Left renal cortex interstitium (tissue), 4 donors: ENCODE results near the gene CHKB. TPM values are rescaled to one million over a fixed set of nuclear protein-coding genes. Genes with fewer than 3 reads are reported as not detected.
"Not testable (repeated sequence)": the region's sequence is repeated elsewhere in the genome, so short reads cannot be mapped to it uniquely, and the experiment has no call there.

Source experiments
- DNase-seq, 4 donors: peaks; one replicate each; pipeline ENCODE4 v3.0.0-alpha.2; 2013; ENCODE audit warnings: low read depth in 4 of 4, low spot score in 2 of 4, missing footprints in 1 of 4
- polyA plus RNA-seq, 4 donors: library from polyadenylated mRNA; unstranded; fragments of 120-200 nt; gene quantifications; one replicate each; pipeline ENCODE4 v1.2.1, GENCODE V29; 2013; ENCODE audit not compliant: insufficient read length in 4 of 4

The CHKB gene
- polyA plus RNA-seq, 4 donors: 66.8 to 105 (median 86.1) TPM

DNA sequence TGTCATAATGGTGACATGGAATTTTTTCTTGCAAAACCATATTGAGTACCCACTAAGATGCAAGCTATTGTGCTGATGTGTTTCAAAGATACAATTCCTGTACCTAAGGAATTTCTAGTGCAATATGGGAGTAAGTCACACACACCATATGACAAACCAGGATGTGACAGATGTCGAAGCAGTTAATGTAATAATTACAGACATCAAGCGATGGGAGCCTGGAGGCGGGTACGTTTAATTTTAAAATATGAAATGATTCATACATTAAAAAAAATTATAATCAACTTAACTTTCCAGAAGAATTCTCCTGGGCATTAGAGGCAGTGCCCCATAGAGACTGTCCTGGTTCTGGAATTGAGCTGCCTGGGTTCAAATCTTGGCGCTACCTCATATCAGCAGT is 25.9 kb downstream of the CHKB start:
- no peak for DNase-seq

GRCh38 chr22:50553310-50553709 is 29.3 kb downstream of the CHKB start:
- DNase-seq: no peak

DNA sequence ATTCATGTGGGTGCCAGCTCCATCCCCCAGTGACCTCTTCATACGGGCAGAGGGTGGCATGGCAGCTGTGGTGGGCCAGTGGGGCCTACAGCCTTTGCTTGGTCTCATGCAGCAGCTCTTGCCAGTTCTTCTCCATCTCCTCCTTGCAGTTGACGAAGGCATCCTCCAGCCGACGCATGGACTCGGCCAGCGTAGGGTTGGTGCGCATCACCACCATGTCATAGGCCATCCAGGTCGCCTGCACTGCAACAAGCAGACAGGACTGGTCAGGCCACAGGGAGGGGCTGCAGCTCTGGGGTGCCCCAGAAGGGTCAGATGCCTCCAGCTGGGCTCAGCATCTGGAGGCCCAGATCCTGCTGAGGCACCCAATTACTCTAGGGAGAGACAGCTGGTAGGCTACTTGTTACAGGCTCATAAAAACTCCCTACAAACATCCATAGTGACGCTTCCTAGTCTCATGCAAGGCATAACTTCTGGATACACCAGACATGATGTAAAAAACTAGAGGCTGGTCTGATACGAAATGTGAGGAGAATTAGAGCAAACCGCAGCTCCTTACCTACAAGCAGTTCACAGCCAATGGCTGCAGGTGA is 31.4 kb downstream of the CHKB start:
- no peak for DNase-seq

DNA sequence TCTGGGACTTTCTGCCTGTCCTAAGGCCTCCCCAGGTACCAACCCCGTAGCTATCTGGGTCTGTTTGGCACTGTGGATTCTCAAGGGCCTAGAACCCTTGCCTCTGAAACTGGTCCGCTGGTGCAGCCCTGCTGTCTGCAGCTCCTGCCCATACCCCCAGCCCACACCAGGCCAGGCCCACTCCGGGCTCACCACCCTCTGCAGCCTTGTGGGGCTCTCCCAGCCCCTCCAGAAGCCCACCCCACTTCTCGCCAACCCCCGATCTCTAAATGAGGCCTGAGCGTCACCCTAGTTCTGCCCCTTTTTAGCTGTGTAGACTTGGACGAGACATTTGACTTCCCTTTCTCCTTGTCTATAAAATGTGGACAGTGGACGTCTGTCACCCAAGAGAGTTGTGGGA is 32.3 kb downstream of the CHKB start:
- DNase-seq: no peak

DNA sequence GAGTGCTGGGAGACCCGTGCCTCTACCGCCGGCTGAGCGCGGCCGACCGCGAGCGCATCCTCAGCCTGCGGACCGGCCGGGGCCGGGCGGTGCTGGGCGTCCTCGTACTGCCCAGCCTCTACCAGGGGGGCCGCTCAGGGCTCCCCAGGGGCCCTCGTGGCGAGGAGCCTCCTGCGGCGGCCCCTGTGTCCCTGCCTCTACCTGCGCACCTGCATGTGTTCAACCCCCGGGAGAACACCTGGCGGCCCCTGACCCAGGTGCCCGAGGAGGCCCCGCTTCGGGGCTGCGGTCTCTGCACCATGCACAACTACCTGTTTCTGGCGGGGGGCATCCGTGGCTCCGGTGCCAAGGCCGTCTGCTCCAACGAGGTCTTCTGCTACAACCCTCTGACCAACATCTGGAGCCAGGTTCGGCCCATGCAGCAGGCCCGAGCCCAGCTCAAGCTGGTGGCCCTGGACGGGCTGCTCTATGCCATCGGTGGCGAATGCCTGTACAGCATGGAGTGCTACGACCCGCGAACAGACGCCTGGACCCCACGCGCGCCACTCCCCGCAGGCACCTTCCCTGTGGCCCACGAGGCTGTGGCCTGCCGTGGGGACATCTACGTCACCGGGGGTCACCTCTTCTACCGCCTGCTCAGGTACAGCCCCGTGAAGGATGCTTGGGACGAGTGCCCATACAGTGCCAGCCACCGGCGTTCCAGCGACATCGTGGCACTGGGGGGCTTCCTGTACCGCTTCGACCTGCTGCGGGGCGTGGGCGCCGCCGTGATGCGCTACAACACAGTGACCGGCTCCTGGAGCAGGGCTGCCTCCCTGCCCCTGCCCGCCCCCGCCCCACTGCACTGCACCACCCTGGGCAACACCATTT is 33.5 kb downstream of the CHKB start:
- DNase-seq: no peak

- DNase-seq: no peak
These were observed 34.4 kb downstream of the CHKB start for GRCh38 chr22:50548040-50548920.

DNA sequence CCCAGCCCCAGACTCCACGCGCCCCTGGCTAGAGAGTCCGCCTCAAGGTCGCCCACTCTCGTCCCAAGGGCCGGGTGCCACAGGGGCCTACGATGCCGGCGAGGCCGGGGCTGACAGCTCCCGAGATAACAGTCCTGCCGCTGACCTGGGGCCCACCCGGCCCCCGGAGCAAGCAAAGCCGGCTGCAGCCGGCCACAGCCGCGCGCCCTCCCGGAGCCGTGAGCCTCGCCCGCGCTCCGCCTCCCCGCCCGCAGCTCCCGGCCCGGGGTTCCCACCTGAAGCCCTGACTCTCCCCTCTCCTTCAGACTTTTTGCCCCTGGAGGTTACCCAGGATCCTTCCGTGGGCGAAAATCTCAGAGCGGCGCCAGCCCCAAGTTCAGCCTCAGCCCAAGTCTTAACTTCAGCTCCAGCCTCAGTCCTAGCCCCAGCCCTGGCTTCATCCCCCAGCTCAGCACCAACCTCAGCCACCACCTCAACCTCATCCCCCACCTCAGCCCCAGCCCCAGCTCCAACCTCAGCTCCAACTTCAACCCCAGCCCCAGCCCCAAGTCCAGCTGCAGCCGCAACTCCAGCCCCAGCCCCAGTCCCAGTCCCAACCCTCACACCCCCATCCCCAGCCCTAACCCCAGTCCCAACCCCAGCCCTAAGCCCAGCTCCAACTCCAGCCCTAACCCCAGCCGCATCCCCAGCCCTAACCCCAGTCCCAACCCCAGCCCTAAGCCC is 35.2 kb downstream of the CHKB start:
- DNase-seq: no peak

DNA sequence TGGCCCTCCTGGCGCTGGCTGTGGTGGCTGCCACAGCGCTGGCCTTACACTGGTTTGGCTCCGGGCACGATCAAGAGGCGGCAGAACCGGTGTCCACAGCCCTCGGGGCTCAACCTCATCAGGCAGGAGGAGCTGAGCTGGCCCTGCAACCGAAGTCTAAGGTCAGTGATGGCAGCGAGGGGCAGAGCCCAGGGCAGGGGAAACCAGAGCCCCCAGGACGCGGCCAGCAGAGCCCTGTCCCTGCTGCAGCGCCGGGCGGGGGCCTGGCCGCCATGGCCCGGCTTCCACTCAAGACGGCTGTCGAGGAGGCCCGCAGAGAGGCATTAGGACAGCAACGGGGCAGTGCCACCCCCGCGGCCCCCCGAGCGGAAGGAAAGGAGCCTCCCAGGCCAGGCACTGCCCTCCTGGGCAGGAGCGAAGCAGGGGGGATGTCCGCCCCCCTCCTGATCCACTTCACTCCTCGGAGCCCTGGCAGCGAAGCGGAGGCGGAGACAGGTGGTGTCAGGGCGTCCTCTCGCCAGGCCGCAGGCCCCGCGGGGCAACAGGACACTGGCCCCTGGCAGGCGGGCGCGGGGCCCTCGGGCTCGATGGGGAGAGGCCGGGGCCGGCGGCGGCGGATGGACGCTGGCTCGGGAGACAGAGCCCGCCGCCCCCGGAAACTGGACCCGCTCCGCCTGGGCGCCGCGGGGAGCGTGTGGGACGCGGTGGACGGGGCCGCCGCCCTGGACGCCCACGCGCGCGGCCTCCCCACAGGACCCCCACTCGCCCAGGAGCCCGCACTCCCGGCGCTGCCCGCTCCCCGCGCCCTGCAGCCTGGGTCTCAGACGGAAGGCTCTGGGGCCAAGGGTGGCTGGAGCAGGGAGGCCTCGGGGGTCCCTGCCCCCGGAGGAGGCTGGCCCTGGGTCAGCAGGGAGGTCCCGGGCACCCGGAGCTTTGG is 36.1 kb downstream of the CHKB start:
- no peak for DNase-seq

- DNase-seq: no peak
These were observed 36.9 kb downstream of the CHKB start, which contains the start of gene KLHDC7B for GRCh38 chr22:50545522-50546325. TSS of gene KLHDC7B (plus strand) at chr22:50545899. CDS start at chr22:50546244, 345 bp downstream.

DNA sequence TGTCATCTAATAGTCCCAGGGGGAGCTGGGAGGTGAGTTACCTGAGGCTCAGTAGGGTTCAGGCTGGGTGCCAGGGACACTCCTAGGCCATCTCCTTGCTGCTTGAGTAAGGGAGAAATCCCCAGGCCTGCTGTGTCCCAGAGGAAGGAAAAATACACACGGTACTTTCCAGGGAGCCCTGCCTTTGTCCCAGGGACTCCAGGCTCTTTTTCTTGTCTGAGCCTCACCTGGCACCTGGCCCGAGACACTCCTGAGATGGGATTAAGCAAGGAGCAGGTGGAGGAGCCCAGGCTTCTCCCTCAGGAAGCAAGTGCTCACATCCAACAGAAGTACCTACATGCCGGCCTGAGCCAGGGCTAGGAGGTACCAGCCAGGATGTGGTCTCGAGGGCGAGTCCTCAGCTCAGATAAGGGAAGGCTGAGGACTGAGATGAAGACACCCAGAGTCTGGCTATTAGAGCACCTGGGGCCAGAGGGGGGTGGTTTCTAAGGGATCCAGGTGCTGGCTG is 37.8 kb downstream of the CHKB start:
- DNase-seq: no peak

- no peak for DNase-seq
These were observed 38.4 kb downstream of the CHKB start for GRCh38 chr22:50544078-50544745.

DNA sequence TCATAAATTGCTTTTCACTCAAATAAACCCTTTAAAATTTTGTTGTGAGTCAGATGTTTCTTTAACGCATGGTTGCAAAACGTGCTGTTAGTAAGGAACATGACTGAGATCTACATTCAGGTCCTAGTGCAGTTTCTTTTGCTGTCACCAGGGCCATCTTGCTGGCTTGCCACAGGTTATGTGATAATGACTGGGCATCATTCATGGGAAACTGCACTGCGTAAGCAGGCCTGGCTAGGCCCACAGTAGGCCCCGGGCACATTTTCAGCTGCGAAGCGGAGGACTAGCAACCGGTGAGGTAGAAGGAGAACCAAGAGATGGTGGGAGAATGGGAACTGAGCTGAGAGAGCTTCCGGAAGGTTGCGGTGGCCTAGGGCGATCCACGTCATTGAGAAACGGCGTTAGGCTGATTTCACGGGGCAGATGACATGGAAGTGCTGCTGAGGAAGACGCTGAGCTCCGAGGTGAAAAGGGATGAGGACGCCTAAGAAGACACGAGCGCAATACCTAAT is 40.2 kb downstream of the CHKB start:
- DNase-seq: no peak

- DNase-seq: not testable (repeated sequence)
These were observed 41.0 kb downstream of the CHKB start for GRCh38 chr22:50541667-50542026.

GRCh38 chr22:50540381-50540780 is 42.3 kb downstream of the CHKB start:
- DNase-seq: no peak

- DNase-seq: no peak
These were observed 44.9 kb downstream of the CHKB start for GRCh38 chr22:50537765-50538164.

DNA sequence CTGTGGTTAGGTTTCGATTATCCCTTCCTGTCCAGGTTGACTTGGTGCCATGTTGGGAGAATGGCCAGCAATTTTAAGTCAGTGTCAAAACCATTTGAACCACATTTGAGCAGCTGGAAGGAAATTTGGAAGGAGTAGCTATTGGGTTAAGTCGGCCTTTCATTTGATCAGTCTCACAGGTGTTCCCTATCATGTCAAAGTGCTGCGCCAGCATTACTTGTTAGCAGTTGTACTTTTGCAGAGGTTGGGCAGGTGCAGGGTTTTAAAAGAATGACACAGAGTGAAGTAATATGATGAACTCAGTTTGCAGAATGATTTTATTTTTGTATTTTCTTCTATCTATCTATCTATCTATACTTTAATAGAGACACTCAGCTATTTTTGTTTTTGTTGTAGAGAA is 46.4 kb downstream of the CHKB start:
- DNase-seq: no peak

- DNase-seq: no peak
These were observed 47.5 kb downstream of the CHKB start for GRCh38 chr22:50535113-50535512.
